Pancreas (tissue), 10 donors: ENCODE results near the gene GARIN5B. TPM values are rescaled to one million over a fixed set of nuclear protein-coding genes. Genes with fewer than 3 reads are reported as not detected.

ENCODE experiments used
- ATAC-seq, 4 donors: fragments of 200-7000 bp; cut with Tn5 transposase; one replicate each; pipeline versions ENCODE4 v1.8.0 to v1.9.1; 2020; ENCODE audit warnings: mild to moderate bottlenecking in 4 of 4, moderate library complexity in 4 of 4
- DNase-seq, 6 donors: peaks; one replicate each; pipeline ENCODE4 v3.0.0-alpha.2; 2020
- FAIRE-seq: peaks from 2 replicates; lab custom pipeline; 2012; peaks lifted over from hg19 to GRCh38; lab: Jason Lieb, UNC
- H3K27ac ChIP-seq, 4 donors: fragments of 200-600 bp; sonication (generic); 1 replicate in 3 of 4; 2 replicates in 1 of 4; pipeline versions ENCODE4 v1.5.0 to v1.8.0; 2020
- H3K27me3 ChIP-seq, 4 donors: fragments of 200-600 bp; one replicate each; pipeline ENCODE4 v1.8.0; 2021
- H3K36me3 ChIP-seq, 3 donors: fragments of 200-600 bp; sonication (generic) in 1 of 3; one replicate each; pipeline versions ENCODE4 v1.5.0 to v1.8.0; 2020 to 2021
- H3K4me1 ChIP-seq, 3 donors: fragments of 200-600 bp; one replicate each; pipeline ENCODE4 v1.8.0; 2021
- H3K4me3 ChIP-seq, 4 donors: fragments of 200-600 bp; sonication (generic) in 2 of 4; one replicate each; pipeline versions ENCODE4 v1.5.0 to v1.8.0; 2020 to 2021
- H3K9me3 ChIP-seq, 4 donors: fragments of 200-600 bp; one replicate each; pipeline ENCODE4 v1.8.0; 2021
- WGBS, 2 donors: extraction: QIAGEN DNeasy Blood & Tissue Kit; methylation state at CpG; one replicate each; pipeline ENCODE4 v1.1.7; 2013; 5-methylcytosine and 5-hydroxymethylcytosine counted together
- intact Hi-C, 3 donors: fragments of 100-400 bp; cut with DNase I; formaldehyde crosslinking; loops; one replicate each; pipeline versions ENCODE4 v1.11.1 to v1.14.2; 2022
- polyA plus RNA-seq, 2 donors: library from polyadenylated mRNA; stranded (reverse); fragments of 200-250 nt; gene quantifications; one replicate each; pipeline ENCODE4 v1.2.3, GENCODE V29; 2013
- total RNA-seq, 6 donors: library from RNA; stranded (reverse); fragmentation: NEBNext Ultra II Directional in 4 of 6; extraction: Animal tissue kit (Norgen Biotek cat#: 25700) in 4 of 6; gene quantifications; one replicate each; pipeline versions ENCODE4 v1.2.1 to v1.2.4, GENCODE V29; 2021 to 2023
- TF ChIP-seq, protein P1 (sequence below), 4 donors: fragments of 200-600 bp; sonication (generic) in 3 of 4; IDR thresholded peaks; one replicate each; pipeline versions ENCODE4 v1.5.0 to v1.8.0; 2021; ENCODE audit warnings: antibody characterized with exemption in 4 of 4
- donor health status: healthy with polysubstance abuse.
- donor health status: DM: no; HTN: no; CAD: no; lungs with moderate emphysema.
- donor health status: DM: no; HTN: no; CAD: no.
- donor health status: control.
- donor health status: control.
- donor health status: Bipolar disorder and iron deficiency.
- donor health status: DM: yes; HTN: yes; CAD: no.
- donor health status: DM: no; HTN: no; CAD: no.
- donor health status: DM: no; HTN: no; CAD: no.
- donor health status: DM: yes; HTN: yes; CAD: no.

GARIN5B gene
- total and polyA plus RNA-seq, 8 donors, result not detected

DNA sequence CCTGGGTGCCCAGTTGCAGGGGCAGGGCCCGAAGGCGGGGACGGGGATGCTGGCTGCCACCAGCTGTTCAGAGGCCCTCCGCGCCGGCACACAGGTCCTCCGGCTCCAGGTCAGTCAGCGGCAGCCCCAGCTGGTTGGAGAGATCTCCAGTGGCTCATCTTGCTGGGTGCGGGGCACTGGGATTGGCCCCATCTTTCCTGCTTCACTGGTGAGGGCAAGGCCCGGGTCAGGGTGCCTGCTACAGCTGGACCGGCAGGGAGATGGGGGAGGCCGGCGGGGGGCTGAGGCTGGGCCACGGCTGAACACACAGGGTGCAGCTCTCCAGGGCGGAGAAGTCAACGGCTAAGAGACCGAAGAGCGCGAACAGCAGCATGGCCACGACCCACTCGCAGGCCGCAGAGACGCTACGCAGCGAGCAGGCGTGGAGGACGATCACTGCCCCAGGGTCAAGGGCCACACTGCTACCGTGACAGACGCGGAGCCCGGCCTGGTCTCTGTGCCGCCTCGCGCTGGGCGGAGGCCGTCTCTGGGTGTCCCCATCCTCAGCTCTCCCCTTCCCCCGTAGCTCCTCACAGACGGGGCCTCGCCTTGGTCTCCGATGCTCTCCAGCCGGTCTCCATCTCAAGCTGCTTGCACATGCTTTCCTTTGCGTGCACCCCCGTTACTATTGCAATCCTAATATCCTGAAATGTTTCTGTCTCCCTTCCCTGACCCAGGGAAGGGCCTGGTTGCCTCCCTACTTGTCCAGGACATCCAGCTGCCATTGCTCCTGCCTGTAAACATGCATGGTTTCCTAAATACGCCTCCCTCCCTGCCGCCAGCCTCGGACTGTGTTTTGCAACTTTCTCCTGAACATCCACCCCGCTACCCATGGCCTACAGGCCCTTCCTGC lies 50.2 kb downstream of the GARIN5B start:
- H3K4me1 ChIP-seq, result no peaks in the 10 kb centered on the region
- no peak for FAIRE-seq
- no peaks in the 10 kb centered on the region for H3K36me3 ChIP-seq
- intact Hi-C loops, result no loop called here
- WGBS, 2 donors, result 80 to 86% methylated on average over 47 of the region's 47 CpGs
- no peaks in the 10 kb centered on the region for H3K27me3 ChIP-seq
- no peaks in the 10 kb centered on the region for H3K9me3 ChIP-seq
- DNase-seq, result no peak
- TF ChIP-seq, protein P1, sequence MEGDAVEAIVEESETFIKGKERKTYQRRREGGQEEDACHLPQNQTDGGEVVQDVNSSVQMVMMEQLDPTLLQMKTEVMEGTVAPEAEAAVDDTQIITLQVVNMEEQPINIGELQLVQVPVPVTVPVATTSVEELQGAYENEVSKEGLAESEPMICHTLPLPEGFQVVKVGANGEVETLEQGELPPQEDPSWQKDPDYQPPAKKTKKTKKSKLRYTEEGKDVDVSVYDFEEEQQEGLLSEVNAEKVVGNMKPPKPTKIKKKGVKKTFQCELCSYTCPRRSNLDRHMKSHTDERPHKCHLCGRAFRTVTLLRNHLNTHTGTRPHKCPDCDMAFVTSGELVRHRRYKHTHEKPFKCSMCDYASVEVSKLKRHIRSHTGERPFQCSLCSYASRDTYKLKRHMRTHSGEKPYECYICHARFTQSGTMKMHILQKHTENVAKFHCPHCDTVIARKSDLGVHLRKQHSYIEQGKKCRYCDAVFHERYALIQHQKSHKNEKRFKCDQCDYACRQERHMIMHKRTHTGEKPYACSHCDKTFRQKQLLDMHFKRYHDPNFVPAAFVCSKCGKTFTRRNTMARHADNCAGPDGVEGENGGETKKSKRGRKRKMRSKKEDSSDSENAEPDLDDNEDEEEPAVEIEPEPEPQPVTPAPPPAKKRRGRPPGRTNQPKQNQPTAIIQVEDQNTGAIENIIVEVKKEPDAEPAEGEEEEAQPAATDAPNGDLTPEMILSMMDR (IDR thresholded peaks at IDR 0.05), result no peak
- H3K4me3 ChIP-seq, result no peak overlapping the region
- no peak for ATAC-seq
- H3K27ac ChIP-seq, result no peak overlapping the region

DNA sequence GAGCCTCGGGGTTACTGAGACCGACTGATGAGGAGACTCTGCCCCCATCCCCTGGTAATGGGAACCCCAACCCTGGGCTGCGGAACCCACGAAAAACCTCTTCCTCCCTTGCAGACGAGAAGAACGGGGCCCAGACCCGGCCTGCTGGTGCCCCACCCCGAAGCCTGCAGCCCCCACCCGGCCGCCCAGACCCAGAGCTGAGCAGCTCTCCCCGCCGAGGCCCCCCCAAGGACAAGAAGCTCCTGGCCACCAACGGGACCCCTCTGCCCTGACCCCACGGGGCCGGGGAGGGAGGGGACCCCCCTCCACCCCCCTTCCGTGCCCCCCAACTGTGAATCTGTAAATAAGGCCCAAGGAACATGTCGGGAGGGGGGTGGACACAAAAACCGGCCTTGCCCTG lies 51.3 kb downstream of the GARIN5B start:
- no peaks in the 10 kb centered on the region for H3K9me3 ChIP-seq
- intact Hi-C loops, result no loop called here

DNA sequence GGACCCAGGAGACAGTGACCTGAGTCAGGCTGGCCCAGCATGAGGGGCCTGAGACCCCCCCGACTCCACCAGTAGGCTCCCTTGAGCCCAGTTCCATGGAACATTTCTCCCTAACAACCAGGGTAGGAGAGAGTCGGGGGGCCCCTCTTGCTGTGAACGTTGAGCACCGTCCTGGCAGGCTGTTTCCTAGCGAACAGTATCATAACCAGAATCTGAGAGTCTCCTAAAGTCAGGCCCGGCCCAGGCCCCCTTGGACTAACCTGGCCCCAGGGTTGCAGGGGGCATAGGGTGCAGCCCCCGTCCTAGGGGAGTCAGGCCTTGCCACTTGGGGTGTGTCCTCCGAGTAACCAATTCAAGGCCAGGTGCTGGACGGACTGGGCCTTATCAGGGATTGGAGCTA lies 51.7 kb downstream of the GARIN5B start:
- 66 to 81% methylated on average over 9 of the region's 9 CpGs for WGBS, 2 donors
- TF ChIP-seq, protein P1 (IDR thresholded peaks at IDR 0.05), result no peak
- Histone ChIP-seq H3K27ac (no peak overlapping the region), H3K9me3 (no peaks in the 10 kb centered on the region), H3K4me1 (no peaks in the 10 kb centered on the region), H3K27me3 (no peaks in the 10 kb centered on the region), H3K36me3 (no peaks in the 10 kb centered on the region), H3K4me3 (no peak overlapping the region)
- no peak for DNase-seq
- intact Hi-C loops, result no loop called here
- no peak for FAIRE-seq
- ATAC-seq, result no peak

More for the DNA sequence above, 51.3 kb downstream of the GARIN5B start:
- no peaks in the 10 kb centered on the region for H3K4me1 ChIP-seq
- no peaks in the 10 kb centered on the region for H3K27me3 ChIP-seq
- H3K36me3 ChIP-seq, result no peaks in the 10 kb centered on the region
- H3K4me3 ChIP-seq, result no peak overlapping the region
- FAIRE-seq (no peak), ATAC-seq (no peak), DNase-seq (no peak)
- WGBS, 2 donors, result 67 to 78% methylated on average over 18 of the region's 18 CpGs
- TF ChIP-seq, protein P1 (IDR thresholded peaks at IDR 0.05), result no peak
- H3K27ac ChIP-seq, result no peak overlapping the region

DNA sequence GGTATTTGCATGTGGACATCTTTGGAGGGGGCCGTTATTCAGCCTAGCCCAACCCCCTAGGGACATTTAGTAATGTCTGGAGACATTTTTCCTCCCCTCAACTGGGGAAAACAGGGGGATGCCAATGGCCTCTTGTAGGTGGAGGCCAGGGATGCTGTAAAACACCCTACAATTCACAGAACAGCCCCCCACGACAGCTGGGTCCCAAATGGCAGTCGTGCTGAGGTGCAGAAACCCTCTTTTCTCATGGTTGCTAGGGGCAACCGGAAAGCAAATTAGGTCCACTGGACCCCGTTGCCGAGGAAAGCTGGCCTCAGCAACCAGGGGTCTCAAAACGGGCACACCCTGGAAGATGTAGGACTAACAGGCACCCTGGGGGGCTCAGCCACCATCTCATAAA lies 52.6 kb downstream of the GARIN5B start:
- intact Hi-C loops, result no loop called here
- no peaks in the 10 kb centered on the region for H3K9me3 ChIP-seq

More for the DNA sequence above, 52.6 kb downstream of the GARIN5B start:
- ATAC-seq (no peak), DNase-seq (no peak), FAIRE-seq (no peak)
- H3K27me3 ChIP-seq, result no peaks in the 10 kb centered on the region
- H3K4me3 ChIP-seq, result no peak overlapping the region
- H3K27ac ChIP-seq, result no peak overlapping the region
- 60 to 76% methylated on average over 7 of the region's 7 CpGs for WGBS, 2 donors
- H3K36me3 ChIP-seq, result no peaks in the 10 kb centered on the region
- TF ChIP-seq, protein P1 (IDR thresholded peaks at IDR 0.05), result no peak
- no peaks in the 10 kb centered on the region for H3K4me1 ChIP-seq
